ENCODE results near the gene TTLL7.
"Not testable (repeated sequence)": the region's sequence is repeated elsewhere in the genome, so short reads cannot be mapped to it uniquely, and the experiment has no call there.

Gene TTLL7

GRCh38 chr1:83918688-83919285 is 80.1 kb downstream of the TTLL7 start:
- no peak overlapping the region for H3K4me2 ChIP-seq (ENCODE audit: low read depth, low read length, poor library complexity, severe bottlenecking)
- no peak overlapping the region for H3K27ac ChIP-seq (ENCODE audit: low read depth, low read length)
- no peaks in the 10 kb centered on the region for H3F3A ChIP-seq (ENCODE audit: insufficient read depth)
- H3K9me3 ChIP-seq (ENCODE audit: insufficient read depth, low read length), result no peaks in the 10 kb centered on the region
- H4K20me1 ChIP-seq (ENCODE audit: low read depth, low read length), result no peaks in the 10 kb centered on the region
- no peaks in the 10 kb centered on the region for H3K79me2 ChIP-seq (ENCODE audit: insufficient read depth, low read length)
- H3K36me3 ChIP-seq (ENCODE audit: low read length), result no peaks in the 10 kb centered on the region
- H3K27me3 ChIP-seq (ENCODE audit: low read length), result no peaks in the 10 kb centered on the region
- H3K9ac ChIP-seq (ENCODE audit: low read length), result no peak overlapping the region
- H2AFZ ChIP-seq (ENCODE audit: low read depth, low read length, severe bottlenecking), result no peak overlapping the region
- no peak overlapping the region for H3K4me3 ChIP-seq (ENCODE audit: insufficient read depth, low read length, poor library complexity, severe bottlenecking)
- no peak for TF ChIP-seq EZH2phosphoT487 (conservative IDR thresholded peaks at IDR 0.05; ENCODE audit: low read length)
- TF ChIP-seq CTCF (IDR thresholded peaks at IDR 0.05; ENCODE audit: insufficient read depth, low read length, poor library complexity, severe bottlenecking), result no peak
- no peaks in the 10 kb centered on the region for H3K9me2 ChIP-seq (replicated peaks; ENCODE audit: insufficient read depth, low read length)

GRCh38 chr1:83917959-83918358 is 81.0 kb downstream of the TTLL7 start:
- Histone ChIP-seq H4K20me1 (ENCODE audit: low read depth, low read length) (no peaks in the 10 kb centered on the region), H3K27ac (ENCODE audit: low read depth, low read length) (no peak overlapping the region), H2AFZ (ENCODE audit: low read depth, low read length, severe bottlenecking) (no peak overlapping the region), H3K9ac (ENCODE audit: low read length) (no peak overlapping the region), H3F3A (ENCODE audit: insufficient read depth) (no peaks in the 10 kb centered on the region), H3K9me3 (ENCODE audit: insufficient read depth, low read length) (no peaks in the 10 kb centered on the region), H3K79me2 (ENCODE audit: insufficient read depth, low read length) (no peaks in the 10 kb centered on the region), H3K4me3 (ENCODE audit: insufficient read depth, low read length, poor library complexity, severe bottlenecking) (no peak overlapping the region), H3K36me3 (ENCODE audit: low read length) (no peaks in the 10 kb centered on the region), H3K4me2 (ENCODE audit: low read depth, low read length, poor library complexity, severe bottlenecking) (no peak overlapping the region), H3K9me2 (replicated peaks; ENCODE audit: insufficient read depth, low read length) (no peaks in the 10 kb centered on the region), H3K27me3 (ENCODE audit: low read length) (no peaks in the 10 kb centered on the region)
- TF ChIP-seq CTCF (IDR thresholded peaks at IDR 0.05; ENCODE audit: insufficient read depth, low read length, poor library complexity, severe bottlenecking) (no peak), EZH2phosphoT487 (conservative IDR thresholded peaks at IDR 0.05; ENCODE audit: low read length) (no peak)

GRCh38 chr1:83916094-83916493 is 82.8 kb downstream of the TTLL7 start:
- not testable (repeated sequence) for H3K36me3 ChIP-seq (ENCODE audit: low read length); H3K9me3 ChIP-seq (ENCODE audit: insufficient read depth, low read length); H2AFZ ChIP-seq (ENCODE audit: low read depth, low read length, severe bottlenecking); H3K4me2 ChIP-seq (ENCODE audit: low read depth, low read length, poor library complexity, severe bottlenecking); H3K27me3 ChIP-seq (ENCODE audit: low read length); H3K9ac ChIP-seq (ENCODE audit: low read length); H3K9me2 ChIP-seq (replicated peaks; ENCODE audit: insufficient read depth, low read length); H3F3A ChIP-seq (ENCODE audit: insufficient read depth); H3K4me3 ChIP-seq (ENCODE audit: insufficient read depth, low read length, poor library complexity, severe bottlenecking); H3K79me2 ChIP-seq (ENCODE audit: insufficient read depth, low read length); H3K27ac ChIP-seq (ENCODE audit: low read depth, low read length); H4K20me1 ChIP-seq (ENCODE audit: low read depth, low read length)

GRCh38 chr1:83912876-83913275 is 86.1 kb downstream of the TTLL7 start:
- Histone ChIP-seq H3K9me3 (ENCODE audit: insufficient read depth, low read length) (no peaks in the 10 kb centered on the region), H2AFZ (ENCODE audit: low read depth, low read length, severe bottlenecking) (no peak overlapping the region), H3K4me3 (ENCODE audit: insufficient read depth, low read length, poor library complexity, severe bottlenecking) (no peak overlapping the region), H3K9ac (ENCODE audit: low read length) (no peak overlapping the region), H3K27me3 (ENCODE audit: low read length) (no peaks in the 10 kb centered on the region), H4K20me1 (ENCODE audit: low read depth, low read length) (no peaks in the 10 kb centered on the region), H3K36me3 (ENCODE audit: low read length) (no peaks in the 10 kb centered on the region), H3K27ac (ENCODE audit: low read depth, low read length) (no peak overlapping the region), H3F3A (ENCODE audit: insufficient read depth) (no peaks in the 10 kb centered on the region), H3K79me2 (ENCODE audit: insufficient read depth, low read length) (no peaks in the 10 kb centered on the region), H3K4me2 (ENCODE audit: low read depth, low read length, poor library complexity, severe bottlenecking) (no peak overlapping the region), H3K9me2 (replicated peaks; ENCODE audit: insufficient read depth, low read length) (no peaks in the 10 kb centered on the region)
- no peak for TF ChIP-seq CTCF (IDR thresholded peaks at IDR 0.05; ENCODE audit: insufficient read depth, low read length, poor library complexity, severe bottlenecking)
- no peak for TF ChIP-seq EZH2phosphoT487 (conservative IDR thresholded peaks at IDR 0.05; ENCODE audit: low read length)
